HG03521 (cell line): ENCODE results near the gene ZNF468.
"Not testable (repeated sequence)": the region's sequence is repeated elsewhere in the genome, so short reads cannot be mapped to it uniquely, and the experiment has no call there.

Source experiments
- ATAC-seq: cut with Tn5 transposase; IDR thresholded peaks from one replicate; pipeline ENCODE4 v1.9.1; 2021; ENCODE audit warnings: mild to moderate bottlenecking, moderate library complexity; ENCODE audit not compliant: unreplicated experiment

Gene ZNF468

DNA sequence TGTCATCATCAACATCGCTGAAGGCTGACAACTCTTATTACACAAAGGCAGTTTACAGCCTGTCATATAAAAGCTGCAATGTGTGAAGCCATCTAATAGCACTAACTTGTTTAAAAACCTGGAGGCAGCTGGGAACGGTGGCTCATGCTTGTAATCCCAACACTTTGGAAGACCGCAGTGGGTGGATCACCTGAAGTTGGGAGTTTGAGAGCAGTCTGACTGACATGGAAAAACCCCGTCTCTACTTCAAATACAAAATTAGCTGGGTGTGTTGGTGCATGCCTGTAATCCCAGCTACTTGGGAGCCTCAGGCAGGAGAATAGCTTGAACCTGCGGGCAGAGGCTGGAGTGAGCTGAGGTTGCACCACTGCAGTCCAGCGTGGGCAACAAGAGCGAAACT, 27.6 kb downstream of the ZNF468 start:
- ATAC-seq, result not testable (repeated sequence)

- no peak for ATAC-seq
Measured at GRCh38 chr19:52825765-52826164, 31.7 kb downstream of the ZNF468 start.

DNA sequence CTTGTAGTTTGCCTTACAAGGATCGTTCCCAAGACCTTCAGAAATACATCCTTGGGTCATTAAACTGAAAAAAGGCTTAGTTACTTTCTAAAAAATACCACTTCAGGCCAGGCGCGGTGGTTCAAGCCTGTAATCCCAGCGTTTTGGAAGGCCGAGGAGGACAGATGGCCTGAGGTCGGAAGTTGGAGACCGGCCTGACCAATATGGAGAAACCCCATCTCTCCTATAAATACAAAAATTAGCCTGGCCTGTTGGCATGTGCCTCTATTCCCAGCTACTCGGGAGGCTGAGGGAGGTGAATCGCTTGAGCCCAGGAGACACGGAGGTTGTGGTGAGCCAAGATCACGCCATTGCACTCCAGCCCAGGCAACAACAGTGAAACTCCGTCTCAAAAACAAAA, 33.7 kb downstream of the ZNF468 start:
- ATAC-seq, result no peak

GRCh38 chr19:52821204-52821960, 36.0 kb downstream of the ZNF468 start, which contains the start of gene ZNF28:
TSS of gene ZNF28 (minus strand) at chr19:52821633. CDS start at chr19:52817958, 3,675 bp downstream.
- ATAC-seq, result peak; percentile 96

DNA sequence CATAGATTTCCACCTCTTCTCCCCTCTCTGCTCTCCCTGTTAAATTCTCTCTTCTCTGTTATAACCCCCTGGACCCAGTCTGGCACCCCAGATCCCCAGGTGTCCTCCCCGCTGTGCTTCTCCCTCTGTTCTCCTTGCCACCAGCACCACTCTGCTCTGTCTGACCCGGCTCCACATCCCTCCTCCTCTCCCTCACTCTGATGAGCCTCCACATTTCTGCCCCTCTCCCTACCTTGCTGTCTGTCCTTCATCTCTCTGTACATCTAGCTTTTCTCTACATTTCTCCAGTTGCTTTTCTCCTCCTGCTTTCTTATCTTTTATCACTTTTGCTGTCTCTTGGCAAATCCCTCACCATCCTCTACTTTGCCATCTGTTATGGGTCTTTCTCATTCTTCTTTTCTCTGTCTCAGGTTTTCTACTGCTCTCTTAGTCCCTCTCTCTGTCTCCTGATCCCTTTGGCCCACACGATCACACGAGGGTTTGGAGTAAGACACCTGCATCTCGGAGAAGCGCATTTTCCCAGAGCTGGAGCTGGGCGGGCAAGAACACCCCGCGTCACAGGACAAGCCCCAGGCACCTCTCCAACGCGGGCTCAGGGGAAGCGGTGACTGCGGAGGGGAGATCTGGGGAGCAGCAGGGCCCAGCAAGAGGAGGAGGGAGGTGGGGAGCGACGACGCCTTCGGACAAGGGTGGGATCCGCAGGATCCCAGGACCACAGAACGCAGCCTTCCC, 36.8 kb downstream of the ZNF468 start:
- peak; percentile 24 for ATAC-seq

GRCh38 chr19:52809801-52810200, 47.6 kb downstream of the ZNF468 start:
- no peak for ATAC-seq

- ATAC-seq, result not testable (repeated sequence)
Measured at GRCh38 chr19:52799950-52800640, 57.3 kb downstream of the ZNF468 start.

GRCh38 chr19:52789440-52789839, 68.0 kb downstream of the ZNF468 start:
- no peak for ATAC-seq
